ENCODE measurements around the gene C10orf90.

The C10orf90 gene

GRCh38 chr10:126597211-126597610, 73.3 kb downstream of the C10orf90 start:
- H3K4me1 ChIP-seq (ENCODE audit: insufficient read depth, poor library complexity, severe bottlenecking), result no peaks in the 10 kb centered on the region
- no peak overlapping the region for H3K4me3 ChIP-seq (ENCODE audit: severe bottlenecking)
- DNase-seq (ENCODE audit: low spot score) (no peak), ATAC-seq (ENCODE audit: low read depth) (no peak)
- H3K36me3 ChIP-seq (ENCODE audit: low read depth), result no peaks in the 10 kb centered on the region
- H3K9me3 ChIP-seq (ENCODE audit: severe bottlenecking), result no peaks in the 10 kb centered on the region
- no peaks in the 10 kb centered on the region for H3K27me3 ChIP-seq (ENCODE audit: insufficient read depth, poor library complexity, severe bottlenecking)
- H3K27ac ChIP-seq (ENCODE audit: poor library complexity, severe bottlenecking), result no peak overlapping the region
- no peak for TF ChIP-seq CTCF (IDR thresholded peaks at IDR 0.05; ENCODE audit: poor library complexity, severe bottlenecking)

- Histone ChIP-seq H3K4me3 (ENCODE audit: severe bottlenecking) (no peak overlapping the region), H3K36me3 (ENCODE audit: low read depth) (no peaks in the 10 kb centered on the region), H3K9me3 (ENCODE audit: severe bottlenecking) (no peaks in the 10 kb centered on the region), H3K4me1 (ENCODE audit: insufficient read depth, poor library complexity, severe bottlenecking) (no peaks in the 10 kb centered on the region), H3K27me3 (ENCODE audit: insufficient read depth, poor library complexity, severe bottlenecking) (no peaks in the 10 kb centered on the region), H3K27ac (ENCODE audit: poor library complexity, severe bottlenecking) (no peak overlapping the region)
- DNase-seq (ENCODE audit: low spot score) (no peak), ATAC-seq (ENCODE audit: low read depth) (no peak)
- TF ChIP-seq CTCF (IDR thresholded peaks at IDR 0.05; ENCODE audit: poor library complexity, severe bottlenecking), result no peak
Measured at GRCh38 chr10:126596472-126597016, 73.9 kb downstream of the C10orf90 start.

GRCh38 chr10:126595160-126595559, 75.3 kb downstream of the C10orf90 start:
- DNase-seq (ENCODE audit: low spot score) (no peak), ATAC-seq (ENCODE audit: low read depth) (no peak)
- H3K27me3 ChIP-seq (ENCODE audit: insufficient read depth, poor library complexity, severe bottlenecking), result no peaks in the 10 kb centered on the region
- H3K4me3 ChIP-seq (ENCODE audit: severe bottlenecking), result no peak overlapping the region
- no peaks in the 10 kb centered on the region for H3K4me1 ChIP-seq (ENCODE audit: insufficient read depth, poor library complexity, severe bottlenecking)
- no peak for TF ChIP-seq CTCF (IDR thresholded peaks at IDR 0.05; ENCODE audit: poor library complexity, severe bottlenecking)
- H3K27ac ChIP-seq (ENCODE audit: poor library complexity, severe bottlenecking), result no peak overlapping the region
- no peaks in the 10 kb centered on the region for H3K36me3 ChIP-seq (ENCODE audit: low read depth)
- no peaks in the 10 kb centered on the region for H3K9me3 ChIP-seq (ENCODE audit: severe bottlenecking)

GRCh38 chr10:126593968-126594701, 76.4 kb downstream of the C10orf90 start:
- H3K27me3 ChIP-seq (ENCODE audit: insufficient read depth, poor library complexity, severe bottlenecking), result no peaks in the 10 kb centered on the region
- H3K4me1 ChIP-seq (ENCODE audit: insufficient read depth, poor library complexity, severe bottlenecking), result no peaks in the 10 kb centered on the region
- H3K36me3 ChIP-seq (ENCODE audit: low read depth), result no peaks in the 10 kb centered on the region
- DNase-seq (ENCODE audit: low spot score) (no peak), ATAC-seq (ENCODE audit: low read depth) (no peak)
- H3K4me3 ChIP-seq (ENCODE audit: severe bottlenecking), result no peak overlapping the region
- no peak overlapping the region for H3K27ac ChIP-seq (ENCODE audit: poor library complexity, severe bottlenecking)
- no peaks in the 10 kb centered on the region for H3K9me3 ChIP-seq (ENCODE audit: severe bottlenecking)
- TF ChIP-seq CTCF (IDR thresholded peaks at IDR 0.05; ENCODE audit: poor library complexity, severe bottlenecking), result no peak

- TF ChIP-seq CTCF (IDR thresholded peaks at IDR 0.05; ENCODE audit: poor library complexity, severe bottlenecking), result no peak
- H3K4me1 ChIP-seq (ENCODE audit: insufficient read depth, poor library complexity, severe bottlenecking), result no peaks in the 10 kb centered on the region
Measured at GRCh38 chr10:126592901-126593300, 77.6 kb downstream of the C10orf90 start.

More at GRCh38 chr10:126592901-126593300, 77.6 kb downstream of the C10orf90 start:
- H3K27ac ChIP-seq (ENCODE audit: poor library complexity, severe bottlenecking), result no peak overlapping the region
- ATAC-seq (ENCODE audit: low read depth) (no peak), DNase-seq (ENCODE audit: low spot score) (no peak)
- H3K9me3 ChIP-seq (ENCODE audit: severe bottlenecking), result no peaks in the 10 kb centered on the region
- H3K4me3 ChIP-seq (ENCODE audit: severe bottlenecking), result no peak overlapping the region
- no peaks in the 10 kb centered on the region for H3K27me3 ChIP-seq (ENCODE audit: insufficient read depth, poor library complexity, severe bottlenecking)
- H3K36me3 ChIP-seq (ENCODE audit: low read depth), result no peaks in the 10 kb centered on the region

Measured in RWPE2 (cell line).